HCT116 (cell line): ENCODE data around the gene WDR62. TPM values are rescaled to one million over a fixed set of nuclear protein-coding genes. Genes with fewer than 3 reads are reported as not detected.
A peak's percentile ranks its signal among the peaks of the same experiment; 100 is the strongest.

Experiments
- ATAC-seq: fragments of 200-7000 bp; cut with Tn5 transposase; 2 replicates; pipeline ENCODE4 v1.9.1; 2020; ENCODE audit warnings: mild to moderate bottlenecking, moderate library complexity
- Bru-seq: library from RNA; stranded (reverse); fragments of 400-500 nt; gene quantifications from one replicate; lab custom pipeline; 2021; lab: Mats Ljungman, UMichigan
- BruChase-seq, 2 experiments: library from RNA; stranded (reverse); fragments of 400-500 nt; gene quantifications; one replicate each; lab custom pipeline; 2021; lab: Mats Ljungman, UMichigan
- BruUV-seq: library from RNA; stranded (reverse); fragments of 400-500 nt; replicated peaks from 2 replicates; lab custom pipeline; 2021; lab: Mats Ljungman, UMichigan
- CTCF ChIA-PET: fragments of 300-600 bp; sonication (Branson Sonifier 250); formaldehyde crosslinking; loops from one replicate; lab custom pipeline; 2021; ENCODE audit warnings: antibody characterized with exemption; lab: Charles Lee
- POLR2A ChIA-PET: fragments of 300-600, 350-600 bp; sonication (Branson Sonifier 250); formaldehyde crosslinking; loops from one replicate; lab custom pipeline; 2021; ENCODE audit warnings: antibody characterized with exemption; lab: Charles Lee
- RAD21 ChIA-PET, 2 experiments: fragments of 300-600 bp; sonication (Branson Sonifier 250); formaldehyde crosslinking; loops; one replicate each; lab custom pipeline; 2023; ENCODE audit warnings: low total read pairs in 2 of 2; ENCODE audit not compliant: uncharacterized antibody in 2 of 2, unreplicated experiment in 2 of 2, low non-redundant PET in 1 of 2; lab: Charles Lee
- DNase-seq: peaks from one replicate; pipeline ENCODE4 v3.0.0-alpha.2; 2010; ENCODE audit warnings: low read depth, low spot score
- H2AFZ ChIP-seq: fragments of 200-600 bp; shearing (Covaris generic), sonication (generic); 2 replicates; pipeline ENCODE4 v1.6.1; 2017; ENCODE audit warnings: low read depth, mixed run types, mixed read lengths, antibody characterized with exemption, low read length; ENCODE audit not compliant: poor library complexity, severe bottlenecking
- H3K27ac ChIP-seq: 2 replicates; pipeline ENCODE4 v1.5.1; 2012; ENCODE audit warnings: low read depth, low read length
- H3K27me3 ChIP-seq: fragments of 200-600 bp; sonication (generic); 2 replicates; pipeline ENCODE4 v1.6.1; 2016; ENCODE audit warnings: mixed run types, low read length, mixed read lengths; ENCODE audit not compliant: insufficient read depth
- H3K36me3 ChIP-seq, 2 experiments: fragments of 200-500 bp in 1 of 2; fragments of 200-600 bp in 1 of 2; sonication (Bioruptor generic) in 1 of 2; sonication (generic) in 1 of 2; 2 replicates each; pipeline versions ENCODE4 v1.5.1 to v1.6.1; 2014 to 2016; ENCODE audit warnings: low read length in 2 of 2, inconsistent platforms in 1 of 2, mixed read lengths in 1 of 2, mixed run types in 1 of 2; ENCODE audit not compliant: insufficient read depth in 2 of 2, control insufficient read depth in 1 of 2
- H3K4me1 ChIP-seq, 2 experiments: fragments of 200-600 bp in 1 of 2; sonication (generic) in 1 of 2; 2 replicates each; pipeline versions ENCODE4 v1.5.1 to v1.6.1; 2012 to 2017; ENCODE audit warnings: low read length in 2 of 2, inconsistent platforms in 1 of 2, mild to moderate bottlenecking in 1 of 2, mixed read lengths in 1 of 2, mixed run types in 1 of 2, moderate library complexity in 1 of 2; ENCODE audit not compliant: insufficient read depth in 2 of 2, control insufficient read depth in 1 of 2
- H3K4me2 ChIP-seq: fragments of 200-600 bp; sonication (generic); 2 replicates; pipeline ENCODE4 v1.6.1; 2017; ENCODE audit warnings: mixed run types, low read length, mixed read lengths
- H3K4me3 ChIP-seq, 2 experiments: fragments of 200-600 bp in 1 of 2; sonication (generic) in 1 of 2; replicated peaks in 1 of 2; 2 replicates each; pipeline ENCODE4 v1.5.1; 2011 to 2016; ENCODE audit warnings: low read length in 2 of 2, control low read depth in 1 of 2, low read depth in 1 of 2, mild to moderate bottlenecking in 1 of 2, mixed read lengths in 1 of 2, mixed run types in 1 of 2
- H3K79me2 ChIP-seq: fragments of 200-600 bp; sonication (generic); 2 replicates; pipeline ENCODE4 v1.6.1; 2017; ENCODE audit warnings: mild to moderate bottlenecking, mixed run types, low read length, moderate library complexity, mixed read lengths; ENCODE audit not compliant: insufficient read depth
- H3K9ac ChIP-seq: fragments of 200-600 bp; sonication (generic); 2 replicates; pipeline ENCODE4 v1.6.1; 2016; ENCODE audit warnings: low read length, mixed read lengths
- H3K9me2 ChIP-seq: fragments of 200-600 bp; sonication (generic), shearing (Covaris generic); 2 replicates; pipeline ENCODE4 v1.6.1; 2017; ENCODE audit warnings: mixed run types, mild to moderate bottlenecking, moderate library complexity; ENCODE audit not compliant: insufficient read depth
- H3K9me3 ChIP-seq, 2 experiments: fragments of 200-500 bp in 1 of 2; fragments of 200-600 bp in 1 of 2; sonication (Bioruptor generic) in 1 of 2; sonication (generic) in 1 of 2; 2 replicates each; pipeline ENCODE4 v1.6.1; 2014 to 2017; ENCODE audit warnings: low read length in 2 of 2, mixed read lengths in 2 of 2, inconsistent platforms in 1 of 2, low read depth in 1 of 2, mild to moderate bottlenecking in 1 of 2, mixed run types in 1 of 2, moderate library complexity in 1 of 2; ENCODE audit not compliant: control insufficient read depth in 1 of 2, insufficient read depth in 1 of 2
- H4K20me1 ChIP-seq: fragments of 200-600 bp; sonication (generic), shearing (Covaris generic); 2 replicates; pipeline ENCODE4 v1.6.1; 2017; ENCODE audit warnings: mixed run types, mild to moderate bottlenecking, moderate library complexity; ENCODE audit not compliant: insufficient read depth
- EGR1 ChIP-seq: IDR thresholded peaks from 2 replicates; pipeline ENCODE4 v1.6.1; 2012; ENCODE audit warnings: low read depth
- MAX ChIP-seq: IDR thresholded peaks from 2 replicates; pipeline ENCODE4 v1.6.1; 2012
- POLR2A ChIP-seq: IDR thresholded peaks from 2 replicates; pipeline ENCODE4 v1.7.0; 2011; ENCODE audit warnings: borderline replicate concordance; ENCODE audit not compliant: insufficient read depth, insufficient read length; ENCODE audit errors: extremely low read depth
- POLR2AphosphoS5 ChIP-seq: IDR thresholded peaks from 2 replicates; pipeline ENCODE4 v1.6.1; 2011; ENCODE audit warnings: mild to moderate bottlenecking, low read depth, low read length, moderate library complexity
- SIN3A ChIP-seq: IDR thresholded peaks from 2 replicates; pipeline ENCODE4 v1.6.1; 2012; ENCODE audit warnings: low read depth
- SP1 ChIP-seq: IDR thresholded peaks from 2 replicates; pipeline ENCODE4 v1.6.1; 2012; ENCODE audit warnings: low read depth
- ZNF274 ChIP-seq: fragments of 200-500 bp; sonication (Bioruptor generic); IDR thresholded peaks from 2 replicates; pipeline ENCODE4 v1.6.1; 2014; ENCODE audit warnings: mild to moderate bottlenecking, low read depth, low read length, inconsistent platforms
- intact Hi-C: fragments of 100-400 bp; cut with micrococcal nuclease; formaldehyde crosslinking; loops from 2 replicates; pipeline ENCODE4 v1.10.0; 2022
- long read RNA-seq: library from polyadenylated mRNA; unstranded; transcript quantifications from one replicate; pipeline ENCODE4 v2.0.0, GENCODE V29; 2021; ENCODE audit not compliant: unreplicated experiment
- polyA plus RNA-seq: library from polyadenylated mRNA; unstranded; fragments of >200 nt; gene quantifications from 2 replicates; pipeline ENCODE4 v1.2.1, GENCODE V29; 2012; ENCODE audit warnings: missing spikeins
- total RNA-seq: library from RNA; stranded (reverse); gene quantifications from one replicate; pipeline ENCODE4 v1.2.1, GENCODE V29; 2021; ENCODE audit not compliant: unreplicated experiment

WDR62 gene
- total RNA-seq = 17.0 TPM
- polyA plus RNA-seq = 9.8 and 10.6 TPM in 2 replicates
- Bru-seq, nascent RNA = percentile 59 among the genes with signal in this experiment
- BruChase-seq, experiment 1, labeled RNA remaining after a 6-hour chase = percentile 61 among the genes with signal in this experiment
- BruChase-seq, experiment 2, labeled RNA remaining after a 2-hour chase = percentile 59 among the genes with signal in this experiment
- long read RNA-seq, full-length matches to known transcripts = 3 of 19 reads
- long read RNA-seq, partial matches to known transcripts = 10 of 19 reads
- long read RNA-seq, other reads (novel, unspliced or antisense) = 6 of 19 reads

- no peaks in the 10 kb centered on the region for H4K20me1 ChIP-seq
- peak; percentile 81 for ATAC-seq
- RAD21 ChIA-PET = interaction anchor here in 1 of 2 experiments (0.7 kb wide), 1 partner anchor 176 kb away, joined by 5 read pairs; no protein-coding TSS in a partner anchor
- peak within 1 kb of the TSS; percentile 94 for H3K4me2 ChIP-seq
- CTCF ChIA-PET = no interaction called here
- peak; percentile 83 for DNase-seq
- no peaks in the 10 kb centered on the region for H3K9me3 ChIP-seq
- H3K4me3 ChIP-seq = peak within 1 kb of the TSS; percentile 51 to 74
- peak; percentile 25 for TF ChIP-seq POLR2A
- TF ChIP-seq SIN3A = peak; percentile 88; the same call in 1 of the 2 replicates
- TF ChIP-seq EGR1 = no peak
- peak; percentile 7; the same call in 1 of the 2 replicates for TF ChIP-seq MAX
- TF ChIP-seq POLR2AphosphoS5 = peak; percentile 52
- peak; percentile 78 for TF ChIP-seq SP1
- TF ChIP-seq ZNF274 = no peak
- no peak within 1 kb of the TSS for H2AFZ ChIP-seq
- H3K27ac ChIP-seq = peak within 1 kb of the TSS; percentile 95
- TSS peak; percentile 56 for BruUV-seq
- POLR2A ChIA-PET = interaction anchor here (0.8 to 1.6 kb wide), 2 partner anchors 10 to 60 kb away, joined by 3 read pairs; partner anchors contain the start of gene POLR2I
- intact Hi-C loops = loop anchor here (10.0 kb wide), 1 partner anchor 170 kb away; no protein-coding TSS in a partner anchor
- H3K79me2 ChIP-seq = peaks cover 33% of the 10 kb centered on the region
- no peaks in the 10 kb centered on the region for H3K9me2 ChIP-seq
- H3K36me3 ChIP-seq = peaks cover 2 to 3% of the 10 kb centered on the region in 2 experiments; a peak in 2 of 4 replicates
- H3K9ac ChIP-seq = peak within 1 kb of the TSS; percentile 73
- H3K4me1 ChIP-seq = peaks cover 19 to 43% of the 10 kb centered on the region in 2 experiments
- no peaks in the 10 kb centered on the region for H3K27me3 ChIP-seq
These were observed at the start of gene WDR62 for GRCh38 chr19:36054733-36055686. TSS of gene WDR62 (plus strand) at chr19:36054897. CDS start at chr19:36054972, 75 bp downstream.
